Sigmoid colon (tissue), 4 donors: ENCODE results near the gene IFNAR1.
"Not testable (repeated sequence)": the region's sequence is repeated elsewhere in the genome, so short reads cannot be mapped to it uniquely, and the experiment has no call there.

Experiments
- CTCF ChIP-seq, 4 experiments: fragments of 450-650 bp in 3 of 4; fragments of 200-600 bp in 1 of 4; IDR thresholded peaks; one replicate each; pipeline ENCODE4 v1.5.1; 2016 to 2019; ENCODE audit warnings: antibody characterized with exemption in 4 of 4, mild to moderate bottlenecking in 3 of 4, moderate library complexity in 2 of 4
- EP300 ChIP-seq, 4 donors: sonication (generic); formaldehyde crosslinking; IDR thresholded peaks; one replicate each; pipeline ENCODE4 v1.6.1; 2017; ENCODE audit warnings: antibody characterized with exemption in 4 of 4
- POLR2AphosphoS5 ChIP-seq, 4 donors: sonication (generic); formaldehyde crosslinking; IDR thresholded peaks; one replicate each; pipeline ENCODE4 v1.6.1; 2017; ENCODE audit warnings: antibody characterized with exemption in 4 of 4

GRCh38 chr21:33379934-33380333 lies 55.2 kb downstream of the IFNAR1 start:
- TF ChIP-seq EP300, CTCF, POLR2AphosphoS5 (IDR thresholded peaks at IDR 0.05): not testable (repeated sequence)
